GM18526 (cell line): ENCODE measurements around the gene LMNA.

Experiments used
- POLR2A ChIP-seq: IDR thresholded peaks from 3 replicates; pipeline ENCODE4 v1.6.1; 2011; ENCODE audit not compliant: insufficient read length; ENCODE audit errors: extremely low read depth

LMNA gene

DNA sequence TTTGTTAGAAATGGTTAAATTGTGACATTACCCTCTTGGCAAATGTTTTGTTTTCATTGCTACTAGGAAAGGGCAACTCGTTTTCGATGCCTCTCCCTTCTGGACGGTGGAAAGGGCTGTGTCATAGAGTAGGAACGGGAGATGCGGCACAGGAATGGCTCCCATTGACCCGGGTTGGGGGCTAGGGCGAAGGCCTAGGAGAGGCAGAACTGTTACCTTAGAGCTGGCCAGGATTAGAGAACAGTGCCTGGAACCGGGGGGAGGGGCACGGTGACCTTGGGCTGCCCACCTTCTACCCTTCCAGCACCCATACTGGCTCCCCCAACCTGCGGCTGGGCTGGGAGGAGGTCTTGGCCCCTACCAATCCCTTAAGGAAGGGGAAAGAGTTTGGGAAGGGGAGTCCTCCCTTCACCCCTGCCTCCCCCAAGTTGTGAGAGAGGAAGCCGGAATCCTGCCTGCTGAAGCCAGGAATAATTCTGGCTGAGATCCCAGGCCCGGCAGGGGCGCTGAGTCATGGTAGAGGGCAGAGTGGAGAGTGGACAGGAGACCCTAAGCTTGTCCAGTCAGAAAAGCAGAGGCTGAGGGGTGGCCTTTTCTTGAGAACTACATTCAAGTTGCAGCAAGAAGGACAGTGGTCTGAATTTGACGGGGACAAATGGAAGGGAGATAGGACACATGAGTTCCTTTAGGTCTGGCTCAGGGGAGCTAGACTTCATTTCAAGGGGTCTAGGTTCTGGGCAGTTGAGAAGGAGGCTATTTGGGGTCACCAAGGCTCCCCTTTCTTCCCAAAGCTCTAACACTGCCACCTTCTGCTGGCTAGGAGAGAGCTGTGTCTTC lies 8.2 kb downstream of the LMNA start:
- no peak for TF ChIP-seq POLR2A

DNA sequence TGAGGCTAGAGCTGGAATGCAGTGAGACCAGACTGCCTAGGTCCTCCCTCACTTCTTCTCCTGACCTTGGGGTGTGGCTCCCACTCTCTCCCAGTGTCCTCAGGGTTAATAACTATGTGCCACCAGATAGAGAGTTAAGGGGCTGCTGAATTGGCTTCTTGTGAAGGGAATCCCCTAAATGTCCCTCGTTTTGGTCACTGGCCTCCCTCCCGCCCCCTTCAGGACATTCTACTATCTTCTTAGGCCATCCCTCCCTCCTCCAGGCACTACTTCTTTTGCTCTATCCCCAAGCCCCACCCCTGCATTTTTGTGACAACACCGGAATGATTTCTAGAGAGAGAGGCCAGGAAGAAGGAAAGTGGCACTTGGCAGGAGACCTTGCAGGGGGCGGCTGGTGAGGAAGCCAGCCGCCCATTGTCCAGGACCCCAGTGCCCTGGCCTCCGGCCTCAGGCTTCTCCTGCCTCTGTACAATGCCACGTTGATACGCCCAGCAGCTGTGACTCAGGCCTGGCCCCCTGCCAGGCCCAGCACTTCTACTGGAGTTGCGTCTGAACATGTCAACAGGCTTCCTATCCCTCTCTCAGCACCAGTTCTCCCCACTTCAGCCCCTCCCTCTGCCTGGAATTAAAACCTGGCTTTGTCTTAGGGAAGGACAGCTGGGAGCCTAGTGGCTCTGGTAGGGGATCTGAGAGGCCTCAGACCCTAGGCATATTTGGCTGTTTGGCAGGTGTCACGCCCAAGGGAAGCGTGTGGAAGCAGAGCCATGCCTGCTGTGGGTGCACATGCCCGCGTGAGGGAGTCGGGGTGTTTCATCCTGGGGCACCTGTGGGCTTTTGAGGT lies 9.1 kb downstream of the LMNA start:
- peak; percentile 42 for TF ChIP-seq POLR2A

DNA sequence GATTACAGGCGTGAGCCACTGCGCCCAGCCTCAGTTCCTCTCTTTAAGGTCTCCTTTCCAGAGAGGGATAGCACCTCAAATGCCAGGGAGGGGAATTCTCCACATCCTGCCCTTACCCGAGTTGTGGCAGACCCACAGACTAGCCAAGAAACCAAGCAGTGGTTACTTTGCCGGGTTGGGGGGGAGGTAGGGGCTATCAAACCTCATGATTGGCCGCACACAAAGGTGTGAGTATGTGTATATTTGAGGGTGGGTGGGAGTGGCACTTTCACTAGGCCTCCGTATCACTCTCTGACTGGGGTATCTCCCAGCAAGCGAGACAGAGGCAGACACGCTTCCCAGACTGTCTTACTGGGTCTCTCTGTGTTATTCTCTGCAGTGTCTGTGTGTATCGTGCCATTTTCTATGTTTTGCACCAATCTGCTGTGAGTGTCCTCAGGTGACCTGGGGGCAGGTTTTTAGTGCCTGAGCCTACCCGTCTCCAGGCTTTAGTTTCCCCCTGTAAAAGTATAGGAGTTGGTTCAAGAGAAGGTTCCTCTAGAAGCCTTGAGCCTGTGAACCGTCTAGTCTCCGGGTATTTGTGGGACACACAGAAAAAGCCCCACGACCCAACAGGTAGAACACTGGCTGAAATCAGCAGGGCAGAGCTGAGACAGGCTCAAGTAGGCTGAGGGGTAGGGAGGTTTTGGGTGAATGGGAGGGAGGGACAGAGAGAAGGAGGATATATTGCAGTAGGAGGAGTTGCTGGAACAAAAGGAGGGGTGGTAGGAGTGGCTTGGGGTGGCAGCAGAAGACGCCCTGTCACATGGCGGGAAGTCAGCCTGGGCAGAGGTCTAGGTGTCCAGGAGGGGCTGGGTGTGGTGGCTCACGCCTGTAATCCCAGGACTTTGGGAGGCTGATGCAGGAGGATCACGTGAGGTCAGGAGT lies 10.3 kb downstream of the LMNA start:
- TF ChIP-seq POLR2A = peak; percentile 54

DNA sequence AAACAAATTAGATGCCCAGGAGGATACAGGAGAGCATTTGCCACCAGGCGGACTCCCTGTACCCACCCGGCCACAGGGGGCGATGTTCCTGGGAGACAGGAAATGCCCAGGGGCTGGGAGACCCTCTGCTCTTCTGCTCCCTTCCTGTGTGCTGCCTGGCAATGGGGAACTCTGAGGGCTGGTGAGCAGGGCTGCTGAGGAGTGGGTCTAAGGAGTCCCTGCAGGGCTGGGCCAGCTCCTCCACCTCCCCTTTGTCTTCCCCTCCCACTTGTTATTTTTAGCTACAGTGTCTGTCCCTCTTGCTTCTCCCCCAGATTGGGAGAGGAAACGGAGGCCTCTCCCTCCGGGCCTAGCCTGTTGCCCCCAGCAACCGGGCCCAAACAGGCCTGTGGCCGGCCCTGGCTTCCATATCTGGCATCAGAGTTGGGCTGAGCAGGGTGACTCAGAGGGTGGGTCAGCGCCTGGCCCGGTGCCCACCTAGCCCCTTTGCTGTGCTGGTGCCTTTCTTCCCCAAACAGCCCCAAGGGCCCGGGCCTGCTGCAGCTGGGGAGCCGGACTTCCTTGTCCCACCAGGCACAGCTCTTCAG lies 11.6 kb downstream of the LMNA start:
- TF ChIP-seq POLR2A = no peak

DNA sequence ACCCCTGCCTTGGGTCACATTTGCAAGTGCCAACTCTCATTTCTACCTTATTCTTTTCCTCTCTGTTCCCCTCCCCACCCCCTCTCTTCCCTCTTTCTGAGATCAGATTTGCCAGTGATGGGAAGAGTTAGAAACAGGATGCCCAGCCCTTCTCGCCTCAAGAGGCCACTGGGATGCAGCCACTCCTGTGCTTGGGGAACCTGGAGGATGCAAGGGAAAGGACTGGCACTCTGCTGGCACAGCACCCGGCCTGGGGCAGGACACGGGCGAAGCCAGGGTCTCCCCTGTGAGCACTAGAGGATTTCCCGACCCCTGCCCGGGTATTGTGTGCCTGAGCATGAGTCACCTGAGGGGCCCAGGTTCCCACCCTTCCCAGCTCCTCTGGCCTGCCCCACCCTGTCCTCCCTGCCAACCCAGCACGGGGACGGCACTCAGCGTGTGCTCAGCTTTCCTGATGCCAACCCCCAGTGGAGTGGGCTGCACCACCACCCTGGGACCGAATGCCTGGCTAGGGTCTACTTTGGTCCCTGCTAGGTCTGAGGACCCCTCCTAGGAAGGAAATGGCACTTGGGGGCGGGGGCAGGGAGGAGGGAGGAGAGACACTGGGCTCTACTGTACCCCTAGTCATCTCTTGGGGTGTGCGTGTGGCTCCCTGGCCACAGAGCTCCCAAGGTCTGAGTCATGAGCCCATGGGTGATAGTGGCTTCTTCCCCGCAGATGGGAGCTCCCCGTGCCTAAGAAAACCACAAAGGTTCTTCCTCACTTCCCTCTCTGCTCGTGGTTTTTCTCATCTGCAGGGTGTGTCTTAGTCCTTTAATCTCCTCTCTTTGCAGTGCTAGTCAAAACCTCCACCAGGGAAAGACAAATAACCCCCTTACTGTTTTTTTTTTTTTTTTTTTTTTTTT lies 12.4 kb downstream of the LMNA start:
- no peak for TF ChIP-seq POLR2A

DNA sequence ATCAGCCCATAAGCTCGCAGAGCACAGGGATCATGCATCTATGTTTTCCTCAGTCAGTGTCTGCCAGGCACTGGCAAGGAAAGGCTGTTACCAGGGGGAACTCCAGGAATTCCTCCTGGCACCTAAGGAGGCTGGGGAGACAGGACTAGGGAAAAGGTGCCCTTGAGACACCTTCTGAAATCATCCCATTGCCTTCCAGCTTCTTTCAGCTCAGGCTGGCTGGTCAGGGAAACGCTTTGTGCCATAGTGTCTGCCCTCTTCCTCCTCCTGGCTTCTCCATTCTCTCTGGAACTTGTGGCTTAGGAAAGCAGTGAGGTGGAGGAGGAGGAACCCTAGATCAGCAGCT lies 13.8 kb downstream of the LMNA start:
- no peak for TF ChIP-seq POLR2A

DNA sequence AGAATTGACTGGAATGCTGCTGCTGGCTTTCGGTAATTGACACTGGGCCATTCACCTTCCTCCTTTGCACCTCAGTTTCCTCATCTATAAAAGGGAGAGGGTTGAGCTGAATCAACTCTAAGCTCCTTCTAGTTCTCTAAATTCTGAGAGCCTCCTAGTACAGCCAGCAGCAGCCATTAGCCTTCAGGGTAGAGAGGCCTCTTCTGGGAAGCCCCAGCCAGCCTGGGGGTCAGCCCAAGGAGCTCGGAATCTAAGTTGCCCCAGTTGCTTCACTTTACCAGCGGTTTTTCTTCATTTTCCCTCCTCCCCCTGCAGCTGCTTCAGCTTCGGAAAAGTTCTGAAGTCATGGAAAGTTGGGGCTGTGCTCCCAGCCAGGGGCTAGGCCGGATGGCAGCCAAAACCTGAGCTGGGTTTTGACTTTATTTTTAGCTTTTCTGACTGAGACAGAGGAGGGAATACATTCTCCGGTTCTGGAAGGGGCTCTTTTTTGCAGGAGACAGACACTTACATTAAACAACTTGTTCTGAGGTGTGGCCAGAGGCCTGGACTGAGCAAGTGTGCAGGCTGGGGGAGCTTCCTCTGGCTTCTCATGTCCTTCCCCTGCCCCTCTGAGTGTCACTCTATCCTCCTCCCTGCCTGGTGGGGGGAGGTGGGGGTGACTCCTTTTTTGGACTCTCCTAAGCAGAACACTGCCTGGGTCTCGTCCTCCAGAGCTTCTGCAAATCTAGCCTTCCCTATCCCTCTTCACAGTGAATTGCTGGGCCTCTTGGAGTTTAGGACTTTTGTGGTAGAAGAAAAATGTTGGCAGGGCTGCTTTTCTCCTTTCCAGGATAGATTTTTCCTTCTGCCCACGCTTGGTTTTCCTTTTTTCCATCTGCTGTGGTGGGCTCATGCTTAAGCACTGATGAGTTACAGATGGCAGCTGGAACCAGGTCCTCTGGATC lies 14.4 kb downstream of the LMNA start:
- no peak for TF ChIP-seq POLR2A

DNA sequence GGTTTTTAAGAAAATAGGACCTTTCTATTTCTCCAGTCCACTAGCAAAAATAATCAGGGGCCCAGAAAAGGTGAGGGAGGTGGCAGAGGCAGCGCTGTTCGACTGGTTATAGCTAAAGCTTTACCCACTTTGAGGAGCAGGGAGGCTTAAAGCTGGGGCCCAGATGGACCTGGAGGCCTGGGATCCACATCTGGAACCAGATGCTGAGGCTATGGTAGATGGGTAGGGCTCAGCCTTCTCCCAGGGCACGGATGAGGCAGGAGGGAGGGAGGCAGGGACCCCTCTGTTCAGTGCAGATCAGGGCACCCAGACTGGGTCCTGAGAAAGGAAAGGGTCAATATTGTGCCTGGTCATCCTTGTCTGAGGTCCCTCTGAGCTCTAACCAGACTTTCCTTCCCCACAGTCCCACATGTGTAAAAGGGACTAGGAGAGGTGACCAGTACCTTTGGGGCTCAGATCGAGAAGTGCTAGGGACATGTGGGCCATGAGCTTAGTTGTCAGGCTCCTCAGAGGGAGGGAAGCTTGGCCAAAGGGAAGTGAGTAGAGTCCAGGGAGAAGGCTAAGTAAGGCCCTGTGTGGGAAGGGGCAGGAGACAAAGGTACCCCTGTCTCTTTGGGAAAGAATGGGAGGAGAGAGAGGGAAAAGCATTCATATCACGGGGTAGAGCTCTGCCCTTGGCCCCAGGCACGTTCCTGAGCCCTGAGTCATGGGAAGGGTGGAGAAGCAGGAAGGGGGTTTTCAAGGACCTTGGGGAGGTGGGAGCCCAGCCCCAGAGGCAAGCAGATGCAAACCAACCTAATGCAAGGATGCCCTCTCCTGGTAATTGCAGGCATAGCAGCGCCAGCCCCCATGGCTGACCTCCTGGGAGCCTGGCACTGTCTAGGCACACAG lies 15.4 kb downstream of the LMNA start:
- no peak for TF ChIP-seq POLR2A

DNA sequence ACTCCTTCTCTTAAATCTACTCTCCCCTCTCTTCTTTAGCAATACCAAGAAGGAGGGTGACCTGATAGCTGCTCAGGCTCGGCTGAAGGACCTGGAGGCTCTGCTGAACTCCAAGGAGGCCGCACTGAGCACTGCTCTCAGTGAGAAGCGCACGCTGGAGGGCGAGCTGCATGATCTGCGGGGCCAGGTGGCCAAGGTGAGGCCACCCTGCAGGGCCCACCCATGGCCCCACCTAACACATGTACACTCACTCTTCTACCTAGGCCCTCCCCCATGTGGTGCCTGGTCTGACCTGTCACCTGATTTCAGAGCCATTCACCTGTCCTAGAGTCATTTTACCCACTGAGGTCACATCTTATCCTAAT lies 16.0 kb downstream of the LMNA start:
- TF ChIP-seq POLR2A = no peak

DNA sequence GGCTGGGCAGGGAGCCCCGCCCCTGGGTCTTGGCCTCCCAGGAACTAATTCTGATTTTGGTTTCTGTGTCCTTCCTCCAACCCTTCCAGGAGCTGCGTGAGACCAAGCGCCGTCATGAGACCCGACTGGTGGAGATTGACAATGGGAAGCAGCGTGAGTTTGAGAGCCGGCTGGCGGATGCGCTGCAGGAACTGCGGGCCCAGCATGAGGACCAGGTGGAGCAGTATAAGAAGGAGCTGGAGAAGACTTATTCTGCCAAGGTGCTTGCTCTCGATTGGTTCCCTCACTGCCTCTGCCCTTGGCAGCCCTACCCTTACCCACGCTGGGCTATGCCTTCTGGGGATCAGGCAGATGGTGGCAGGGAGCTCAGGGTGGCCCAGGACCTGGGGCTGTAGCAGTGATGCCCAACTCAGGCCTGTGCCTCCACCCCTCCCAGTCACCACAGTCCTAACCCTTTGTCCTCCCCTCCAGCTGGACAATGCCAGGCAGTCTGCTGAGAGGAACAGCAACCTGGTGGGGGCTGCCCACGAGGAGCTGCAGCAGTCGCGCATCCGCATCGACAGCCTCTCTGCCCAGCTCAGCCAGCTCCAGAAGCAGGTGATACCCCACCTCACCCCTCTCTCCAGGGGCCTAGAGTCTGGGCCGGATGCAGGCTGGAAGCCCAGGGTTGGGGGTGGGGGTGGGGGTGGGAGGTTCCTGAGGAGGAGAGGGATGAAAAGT lies 20.4 kb downstream of the LMNA start:
- no peak for TF ChIP-seq POLR2A

DNA sequence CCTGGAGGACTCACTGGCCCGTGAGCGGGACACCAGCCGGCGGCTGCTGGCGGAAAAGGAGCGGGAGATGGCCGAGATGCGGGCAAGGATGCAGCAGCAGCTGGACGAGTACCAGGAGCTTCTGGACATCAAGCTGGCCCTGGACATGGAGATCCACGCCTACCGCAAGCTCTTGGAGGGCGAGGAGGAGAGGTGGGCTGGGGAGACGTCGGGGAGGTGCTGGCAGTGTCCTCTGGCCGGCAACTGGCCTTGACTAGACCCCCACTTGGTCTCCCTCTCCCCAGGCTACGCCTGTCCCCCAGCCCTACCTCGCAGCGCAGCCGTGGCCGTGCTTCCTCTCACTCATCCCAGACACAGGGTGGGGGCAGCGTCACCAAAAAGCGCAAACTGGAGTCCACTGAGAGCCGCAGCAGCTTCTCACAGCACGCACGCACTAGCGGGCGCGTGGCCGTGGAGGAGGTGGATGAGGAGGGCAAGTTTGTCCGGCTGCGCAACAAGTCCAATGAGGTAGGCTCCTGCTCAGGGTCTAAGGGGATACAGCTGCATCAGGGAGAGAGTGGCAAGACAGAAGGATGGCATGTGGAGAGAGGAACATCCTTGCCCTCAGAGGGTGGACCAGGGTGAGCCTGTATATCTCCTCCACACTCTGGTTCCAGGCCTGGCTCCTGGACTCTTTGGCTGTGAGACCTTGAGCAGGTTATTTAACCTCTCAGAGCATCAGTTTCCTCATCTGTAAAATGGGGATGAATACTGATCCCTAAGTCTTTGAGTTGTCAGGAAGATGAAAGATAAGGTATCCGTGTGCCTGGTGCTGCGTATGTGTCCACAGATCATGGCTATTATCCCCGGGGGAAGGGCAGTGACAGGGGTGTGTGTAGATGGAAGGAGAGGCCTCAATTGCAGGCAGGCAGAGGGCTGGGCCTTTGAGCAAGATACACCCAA lies 21.7 kb downstream of the LMNA start:
- no peak for TF ChIP-seq POLR2A
